WI38 (cell line): ENCODE data around the gene TCHH.
"Not testable (repeated sequence)": the region's sequence is repeated elsewhere in the genome, so short reads cannot be mapped to it uniquely, and the experiment has no call there.

ENCODE experiments used
- H3K4me3 ChIP-seq: 2 replicates; pipeline ENCODE4 v1.5.1; 2011; ENCODE audit warnings: low read depth, mild to moderate bottlenecking, control low read depth, low read length
- CTCF ChIP-seq: IDR thresholded peaks from 2 replicates; pipeline ENCODE4 v1.5.1; 2012; ENCODE audit warnings: low read depth, mild to moderate bottlenecking, control low read depth, low read length

TCHH gene

GRCh38 chr1:152148981-152149380 lies 33.7 kb upstream of the TCHH start:
- no peak for TF ChIP-seq CTCF
- no peak overlapping the region for H3K4me3 ChIP-seq

- H3K4me3 ChIP-seq, result no peak overlapping the region
These were observed 32.8 kb upstream of the TCHH start for GRCh38 chr1:152148051-152148450.

DNA sequence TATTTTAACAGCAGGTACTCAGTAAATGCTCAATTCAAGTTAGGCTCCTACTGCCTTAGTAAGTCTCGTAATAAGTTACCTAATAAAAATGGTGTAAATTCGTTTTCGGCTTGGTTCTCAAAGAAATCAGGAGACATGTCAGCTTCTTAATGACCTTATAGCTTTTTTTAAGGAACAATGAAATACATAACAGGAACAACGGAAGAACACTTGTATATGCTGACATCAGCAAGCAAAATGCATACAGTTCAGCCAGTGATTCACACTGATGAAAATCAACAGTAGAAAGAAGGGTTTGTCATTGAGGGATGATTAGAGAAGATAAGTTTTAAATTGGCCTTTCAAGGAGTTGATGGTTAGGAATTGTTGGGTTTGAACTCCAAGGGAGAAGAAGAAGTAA lies 30.5 kb upstream of the TCHH start:
- no peak for TF ChIP-seq CTCF

More at GRCh38 chr1:152148051-152148450, 32.8 kb upstream of the TCHH start:
- TF ChIP-seq CTCF, result no peak

GRCh38 chr1:152144674-152145183 lies 29.5 kb upstream of the TCHH start:
- H3K4me3 ChIP-seq, result not testable (repeated sequence)

More for the DNA sequence above, 30.5 kb upstream of the TCHH start:
- H3K4me3 ChIP-seq, result no peak overlapping the region

- TF ChIP-seq CTCF, result no peak
- H3K4me3 ChIP-seq, result no peak overlapping the region
These were observed 28.1 kb upstream of the TCHH start for GRCh38 chr1:152143150-152143887.

DNA sequence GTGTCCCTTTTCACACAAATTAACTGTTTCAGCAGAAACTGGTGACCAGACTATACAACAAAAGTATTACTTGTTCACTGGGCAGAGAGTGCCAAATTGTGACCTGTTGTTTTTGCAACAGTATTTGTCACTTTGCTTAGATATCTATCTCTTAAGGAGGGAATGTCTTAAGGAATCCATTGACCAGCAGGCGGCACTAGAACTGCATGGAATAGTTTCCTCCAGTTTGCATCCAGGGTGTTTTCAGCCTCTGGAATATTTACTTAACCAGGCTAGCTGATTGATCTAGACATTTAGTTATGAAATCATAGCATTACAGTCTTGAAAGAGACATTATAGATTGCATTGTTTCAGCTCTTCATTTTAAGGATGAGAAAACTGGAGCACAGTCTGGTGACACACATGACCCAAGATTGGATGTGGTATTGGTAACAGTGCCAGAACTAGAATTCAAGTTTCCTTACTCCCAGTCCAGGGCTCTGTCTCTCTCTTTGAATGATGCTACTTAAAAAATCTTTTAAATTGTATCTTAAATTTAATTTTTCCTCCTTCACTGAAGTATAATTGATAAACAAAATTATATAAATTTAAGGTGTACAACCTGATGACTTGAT lies 26.8 kb upstream of the TCHH start:
- H3K4me3 ChIP-seq, result no peak overlapping the region
- peak; percentile 68 for TF ChIP-seq CTCF

GRCh38 chr1:152137215-152137614 lies 22.0 kb upstream of the TCHH start:
- H3K4me3 ChIP-seq, result no peak overlapping the region
- no peak for TF ChIP-seq CTCF
